Prostate gland (tissue), 2 donors: ENCODE data around the gene TLE5. TPM values are rescaled to one million over a fixed set of nuclear protein-coding genes. Genes with fewer than 3 reads are reported as not detected.
A peak's percentile ranks its signal among the peaks of the same experiment; 100 is the strongest.
"Not testable (repeated sequence)": the region's sequence is repeated elsewhere in the genome, so short reads cannot be mapped to it uniquely, and the experiment has no call there.

Source experiments
- DNase-seq: peaks from one replicate; pipeline ENCODE4 v3.0.0-alpha.2; 2019; ENCODE audit warnings: low spot score
- H3K27ac ChIP-seq, 2 donors: fragments of 200-600 bp; sonication (generic); 2 replicates each; pipeline ENCODE4 v1.5.1; 2017 to 2019
- H3K27me3 ChIP-seq: fragments of 200-600 bp; sonication (generic); replicated peaks from 2 replicates; pipeline ENCODE4 v1.5.1; 2019; ENCODE audit not compliant: insufficient read depth
- H3K36me3 ChIP-seq, 2 donors: fragments of 200-600 bp; sonication (generic); 1 replicate in 1 of 2; 2 replicates in 1 of 2; pipeline versions ENCODE4 v1.5.1 to v1.8.1; 2017 to 2019
- H3K4me1 ChIP-seq: fragments of 200-600 bp; sonication (generic); replicated peaks from 2 replicates; pipeline ENCODE4 v1.5.1; 2019
- H3K4me3 ChIP-seq, 2 donors: fragments of 200-600 bp; sonication (generic); 2 replicates each; pipeline ENCODE4 v1.5.1; 2017 to 2019
- H3K9me3 ChIP-seq: fragments of 200-600 bp; sonication (generic); 2 replicates; pipeline ENCODE4 v1.5.1; 2017
- CTCF ChIP-seq, 4 experiments: fragments of 200-600 bp in 2 of 4; fragments of 450-650 bp in 2 of 4; sonication (generic) in 2 of 4; IDR thresholded peaks; 1 replicate in 3 of 4; 2 replicates in 1 of 4; pipeline ENCODE4 v1.5.1; 2016 to 2019; ENCODE audit warnings: antibody characterized with exemption in 4 of 4, mild to moderate bottlenecking in 2 of 4, moderate library complexity in 2 of 4
- POLR2A ChIP-seq: fragments of 450-650 bp; IDR thresholded peaks from one replicate; pipeline ENCODE4 v1.6.1; 2016; ENCODE audit warnings: antibody characterized with exemption, mild to moderate bottlenecking
- POLR2AphosphoS5 ChIP-seq: sonication (generic); formaldehyde crosslinking; IDR thresholded peaks from one replicate; pipeline ENCODE4 v1.6.1; 2017; ENCODE audit warnings: antibody characterized with exemption
- WGBS: methylation state at CpG from one replicate; pipeline ENCODE4 v1.1.5; 2018; 5-methylcytosine and 5-hydroxymethylcytosine counted together
- intact Hi-C: fragments of 100-400 bp; cut with DNase I; formaldehyde crosslinking; loops from one replicate; pipeline ENCODE4 v1.14.2; 2022
- total RNA-seq, 2 donors: library from RNA; depleted of rRNA; stranded (reverse); fragments of >200 nt; gene quantifications; one replicate each; pipeline ENCODE4 v1.1.0, GENCODE V29; 2016

Gene TLE5
- total RNA-seq, 2 donors from 2014 or later: 546 to 767 TPM

GRCh38 chr19:3096902-3097326 lies 34.6 kb upstream of the TLE5 start:
- Histone ChIP-seq H3K27me3 (no peaks in the 10 kb centered on the region), H3K4me3 (peak overlapping the region in 1 of 2 donors; percentile 72), H3K36me3 (no peaks in the 10 kb centered on the region), H3K9me3 (no peaks in the 10 kb centered on the region), H3K4me1 (peaks cover 36% of the 10 kb centered on the region), H3K27ac (peak overlapping the region; percentile 60 to 83)
- no peak for DNase-seq
- intact Hi-C loops: no loop called here
- TF ChIP-seq POLR2AphosphoS5: no peak
- no peak for TF ChIP-seq CTCF (IDR thresholded peaks at IDR 0.05)
- no peak for TF ChIP-seq POLR2A
- 52% methylated on average over 6 of the region's 11 CpGs for WGBS

GRCh38 chr19:3096267-3096901 lies 34.1 kb upstream of the TLE5 start:
- Histone ChIP-seq H3K27ac (peak overlapping the region; percentile 60 to 83), H3K4me3 (peak overlapping the region; percentile 72 to 92), H3K36me3 (no peaks in the 10 kb centered on the region), H3K9me3 (no peaks in the 10 kb centered on the region), H3K27me3 (no peaks in the 10 kb centered on the region), H3K4me1 (peaks cover 36% of the 10 kb centered on the region)
- no peak for DNase-seq
- intact Hi-C loops: no loop called here
- TF ChIP-seq CTCF (IDR thresholded peaks at IDR 0.05): no peak
- TF ChIP-seq POLR2A: no peak
- TF ChIP-seq POLR2AphosphoS5: no peak
- 37% methylated on average over 25 of the region's 25 CpGs for WGBS

DNA sequence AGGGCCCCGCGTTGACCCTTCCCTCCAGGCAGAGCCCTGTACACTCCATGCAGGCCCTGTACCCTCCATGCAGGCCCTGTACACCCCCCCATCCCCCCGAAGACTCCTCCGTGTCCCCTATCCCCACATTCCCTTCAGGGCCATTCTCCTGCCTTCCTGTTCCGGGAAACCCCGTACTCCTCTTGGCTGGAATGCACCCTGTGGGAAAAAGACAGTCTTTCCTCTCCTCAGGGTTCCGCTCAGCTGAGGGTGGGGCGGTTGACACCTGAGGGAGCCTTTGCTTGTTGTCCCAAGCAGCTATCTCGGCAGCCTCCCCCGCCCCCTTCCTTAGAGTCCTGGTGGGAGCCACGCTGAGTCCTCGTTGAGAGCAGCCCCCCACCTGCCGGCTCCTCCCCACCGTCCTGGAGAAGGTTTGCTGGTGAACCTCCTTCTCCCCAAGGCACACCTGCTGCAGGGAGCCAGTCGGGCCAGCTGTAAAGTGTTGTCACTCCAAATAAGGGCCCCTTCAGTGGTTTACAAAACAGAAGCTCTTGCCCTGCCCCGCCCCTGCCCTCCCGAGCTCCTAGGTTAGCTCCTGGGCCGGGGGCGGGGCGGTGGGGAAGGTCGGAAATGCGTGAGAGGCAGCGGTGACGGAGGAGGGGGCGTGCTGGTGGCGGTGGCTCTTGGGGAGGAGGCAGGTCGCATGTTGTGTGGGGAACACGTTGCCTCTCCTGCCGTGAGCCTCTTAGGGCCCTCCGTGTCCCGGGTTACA lies 33.3 kb upstream of the TLE5 start:
- H3K9me3 ChIP-seq: no peaks in the 10 kb centered on the region
- H3K4me3 ChIP-seq: peak overlapping the region; percentile 72 to 92
- no peak for DNase-seq
- no peak for TF ChIP-seq CTCF (IDR thresholded peaks at IDR 0.05)
- TF ChIP-seq POLR2AphosphoS5: no peak
- no peak for TF ChIP-seq POLR2A
- 5% methylated on average over 31 of the region's 31 CpGs for WGBS
- intact Hi-C loops: no loop called here
- no peaks in the 10 kb centered on the region for H3K36me3 ChIP-seq
- peak overlapping the region; percentile 60 to 83 for H3K27ac ChIP-seq
- peaks cover 36% of the 10 kb centered on the region for H3K4me1 ChIP-seq
- H3K27me3 ChIP-seq: no peaks in the 10 kb centered on the region

DNA sequence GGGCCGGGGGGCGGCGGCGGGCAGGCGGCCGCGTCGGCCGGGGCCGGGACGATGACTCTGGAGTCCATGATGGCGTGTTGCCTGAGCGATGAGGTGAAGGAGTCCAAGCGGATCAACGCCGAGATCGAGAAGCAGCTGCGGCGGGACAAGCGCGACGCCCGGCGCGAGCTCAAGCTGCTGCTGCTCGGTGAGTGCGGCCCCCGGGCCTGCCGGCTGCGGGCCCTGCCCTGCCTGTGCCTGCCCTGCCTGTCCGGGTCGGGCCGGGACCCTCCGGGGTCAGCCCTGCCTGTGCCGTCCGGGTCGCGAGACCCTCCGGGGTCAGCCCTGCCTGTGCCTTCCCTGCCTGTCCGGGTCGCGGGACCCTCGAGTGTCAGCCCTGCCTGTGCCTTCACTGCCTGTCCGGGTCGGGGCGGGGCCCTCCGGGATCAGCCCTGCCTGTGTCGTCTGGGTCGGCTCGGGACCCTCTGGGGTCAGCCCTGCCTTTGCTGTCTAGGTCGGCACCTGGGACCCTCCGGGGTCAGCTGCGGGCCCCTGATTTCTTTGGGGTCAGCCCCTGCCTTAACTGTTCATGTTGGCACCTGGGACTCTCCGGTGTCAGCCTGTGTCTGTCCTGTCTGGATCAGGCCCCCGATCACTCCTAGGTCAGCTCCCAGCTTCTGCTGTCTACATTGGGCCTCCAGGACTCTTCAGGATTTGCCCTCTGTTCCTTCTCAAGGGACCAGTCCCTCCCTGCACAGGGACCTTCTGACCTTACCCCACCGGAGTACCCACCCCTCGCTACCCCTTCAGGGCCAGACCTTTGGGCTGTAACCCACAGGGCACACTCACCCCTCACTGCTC lies 32.5 kb upstream of the TLE5 start:
- WGBS: 1% methylated on average over 36 of the region's 57 CpGs
- peak overlapping the region; percentile 72 to 92 for H3K4me3 ChIP-seq
- TF ChIP-seq POLR2AphosphoS5 (no peak), POLR2A (no peak), CTCF (IDR thresholded peaks at IDR 0.05) (no peak)
- H3K27me3 ChIP-seq: no peaks in the 10 kb centered on the region
- H3K9me3 ChIP-seq: no peaks in the 10 kb centered on the region
- intact Hi-C loops: no loop called here
- DNase-seq: no peak
- H3K36me3 ChIP-seq: no peaks in the 10 kb centered on the region
- peaks cover 36% of the 10 kb centered on the region for H3K4me1 ChIP-seq
- H3K27ac ChIP-seq: peak overlapping the region; percentile 60 to 83

- H3K27ac ChIP-seq, DNase-seq, H3K27me3 ChIP-seq, H3K4me3 ChIP-seq, H3K36me3 ChIP-seq, H3K9me3 ChIP-seq, intact Hi-C loops, H3K4me1 ChIP-seq: not testable (repeated sequence)
- whole genome bisulfite sequencing: 81% methylated on average over 7 of the region's 7 CpGs
Measured at GRCh38 chr19:3089299-3089855, 27.1 kb upstream of the TLE5 start.
